Measurements from ENCODE around the gene ACTR1A. TPM values are rescaled to one million over a fixed set of nuclear protein-coding genes. Genes with fewer than 3 reads are reported as not detected.

The ACTR1A gene
- total RNA-seq, 1 donor from 2014 or later: 192 TPM

Other genes with a start within 250 kb of the ACTR1A start
- gene NFKB2, start 107.0 kb downstream of the ACTR1A start, total RNA-seq: 17.2 and 23.0 TPM in 2 replicates
- 0.07 and 0.14 TPM in 2 replicates for gene PSD, start 83.9 kb downstream of the ACTR1A start, total RNA-seq
- gene FBXL15, start 81.9 kb downstream of the ACTR1A start, total RNA-seq: 7.3 and 7.6 TPM in 2 replicates
- gene CUEDC2, start 70.1 kb downstream of the ACTR1A start, total RNA-seq: 44.3 and 55.8 TPM in 2 replicates
- gene C10orf95, start 51.2 kb downstream of the ACTR1A start, total RNA-seq: 0.13 TPM in 1 of 2 replicates, not detected in the other
- 2.8 and 2.9 TPM in 2 replicates for gene SUFU, start 1.3 kb upstream of the ACTR1A start, total RNA-seq
- gene TRIM8, start 141.8 kb upstream of the ACTR1A start, total RNA-seq: 56.8 and 57.2 TPM in 2 replicates
- gene ARL3, start 211.7 kb upstream of the ACTR1A start, total RNA-seq: 5.4 and 6.4 TPM in 2 replicates
- 9.1 and 14.1 TPM in 2 replicates for gene SFXN2, start 211.9 kb upstream of the ACTR1A start, total RNA-seq
- 46.8 and 72.1 TPM in 2 replicates for gene WBP1L, start 241.2 kb upstream of the ACTR1A start, total RNA-seq

All from pulmonary artery endothelial cell (primary cell).